Measurements from ENCODE around the gene TARBP1.
A peak's percentile ranks its signal among the peaks of the same experiment; 100 is the strongest.
"Not testable (repeated sequence)": the region's sequence is repeated elsewhere in the genome, so short reads cannot be mapped to it uniquely, and the experiment has no call there.

TARBP1 gene

GRCh38 chr1:234434706-234435105 lies 44.3 kb downstream of the TARBP1 start:
- DNase-seq (ENCODE audit: low spot score): no peak

GRCh38 chr1:234433563-234434285 lies 45.3 kb downstream of the TARBP1 start:
- DNase-seq (ENCODE audit: low spot score): no peak

- DNase-seq (ENCODE audit: low spot score): no peak
These were observed 47.7 kb downstream of the TARBP1 start for GRCh38 chr1:234431255-234431654.

- no peak for DNase-seq (ENCODE audit: low spot score)
These were observed 48.3 kb downstream of the TARBP1 start for GRCh38 chr1:234430691-234431090.

GRCh38 chr1:234429434-234429806 lies 49.6 kb downstream of the TARBP1 start:
- no peak for DNase-seq (ENCODE audit: low spot score)

GRCh38 chr1:234427950-234428646 lies 50.9 kb downstream of the TARBP1 start:
- no peak for DNase-seq (ENCODE audit: low spot score)

- no peak for DNase-seq (ENCODE audit: low spot score)
These were observed 65.0 kb downstream of the TARBP1 start for GRCh38 chr1:234413990-234414389.

- no peak for DNase-seq (ENCODE audit: low spot score)
These were observed 65.5 kb downstream of the TARBP1 start for GRCh38 chr1:234413485-234413884.

- no peak for DNase-seq (ENCODE audit: low spot score)
These were observed 66.1 kb downstream of the TARBP1 start for GRCh38 chr1:234412830-234413229.

GRCh38 chr1:234409328-234409727 lies 69.7 kb downstream of the TARBP1 start:
- DNase-seq (ENCODE audit: low spot score): peak; percentile 37

GRCh38 chr1:234408757-234409156 lies 70.2 kb downstream of the TARBP1 start:
- no peak for DNase-seq (ENCODE audit: low spot score)

GRCh38 chr1:234406871-234407270 lies 72.1 kb downstream of the TARBP1 start:
- DNase-seq (ENCODE audit: low spot score): no peak

GRCh38 chr1:234405676-234406075 lies 73.3 kb downstream of the TARBP1 start:
- no peak for DNase-seq (ENCODE audit: low spot score)

GRCh38 chr1:234402939-234403338 lies 76.0 kb downstream of the TARBP1 start:
- no peak for DNase-seq (ENCODE audit: low spot score)

- DNase-seq (ENCODE audit: low spot score): no peak
These were observed 77.3 kb downstream of the TARBP1 start for GRCh38 chr1:234401658-234402057.

GRCh38 chr1:234400773-234401172 lies 78.2 kb downstream of the TARBP1 start:
- DNase-seq (ENCODE audit: low spot score): peak; percentile 12

GRCh38 chr1:234399515-234399914 lies 79.5 kb downstream of the TARBP1 start:
- not testable (repeated sequence) for DNase-seq (ENCODE audit: low spot score)

GRCh38 chr1:234398849-234399381 lies 80.1 kb downstream of the TARBP1 start:
- peak; percentile 21 for DNase-seq (ENCODE audit: low spot score)

- DNase-seq (ENCODE audit: low spot score): no peak
These were observed 81.2 kb downstream of the TARBP1 start for GRCh38 chr1:234397732-234398131.

- no peak for DNase-seq (ENCODE audit: low spot score)
These were observed 82.1 kb downstream of the TARBP1 start for GRCh38 chr1:234396871-234397270.

- no peak for DNase-seq (ENCODE audit: low spot score)
These were observed 82.9 kb downstream of the TARBP1 start for GRCh38 chr1:234396092-234396491.

- peak; percentile 33 for DNase-seq (ENCODE audit: low spot score)
These were observed 83.7 kb downstream of the TARBP1 start for GRCh38 chr1:234395297-234395696.

GRCh38 chr1:234393190-234393589 lies 85.8 kb downstream of the TARBP1 start:
- DNase-seq (ENCODE audit: low spot score): no peak
